HG03095 (cell line): Measurements from ENCODE around the gene KRT33B.
"Not testable (repeated sequence)": the region's sequence is repeated elsewhere in the genome, so short reads cannot be mapped to it uniquely, and the experiment has no call there.

Experiments used
- ATAC-seq: cut with Tn5 transposase; IDR thresholded peaks from one replicate; pipeline ENCODE4 v1.9.1; 2021; ENCODE audit warnings: moderate library complexity; ENCODE audit not compliant: unreplicated experiment

Gene KRT33B

GRCh38 chr17:41350381-41350878, 19.2 kb downstream of the KRT33B start, which contains the start of gene KRT33A:
TSS of gene KRT33A (minus strand) at chr17:41350828. CDS start at chr17:41350767, 61 bp downstream.
- ATAC-seq: not testable (repeated sequence)

GRCh38 chr17:41347869-41348760, 21.5 kb downstream of the KRT33B start:
- ATAC-seq: no peak

- ATAC-seq: not testable (repeated sequence)
These were observed 23.2 kb downstream of the KRT33B start for GRCh38 chr17:41346421-41346820.

- ATAC-seq: no peak
These were observed 23.6 kb downstream of the KRT33B start for GRCh38 chr17:41345992-41346391.

- no peak for ATAC-seq
These were observed 26.6 kb downstream of the KRT33B start for GRCh38 chr17:41343029-41343428.

GRCh38 chr17:41340934-41341861, 28.4 kb downstream of the KRT33B start:
- no peak for ATAC-seq

GRCh38 chr17:41340494-41340893, 29.1 kb downstream of the KRT33B start:
- ATAC-seq: no peak

- ATAC-seq: no peak
These were observed 29.9 kb downstream of the KRT33B start for GRCh38 chr17:41339571-41340172.

- no peak for ATAC-seq
These were observed 30.6 kb downstream of the KRT33B start for GRCh38 chr17:41338961-41339485.

GRCh38 chr17:41335747-41336146, 33.9 kb downstream of the KRT33B start:
- ATAC-seq: no peak

GRCh38 chr17:41334385-41335305, 35.0 kb downstream of the KRT33B start:
- ATAC-seq: no peak

- no peak for ATAC-seq
These were observed 35.8 kb downstream of the KRT33B start for GRCh38 chr17:41333836-41334235.

- ATAC-seq: no peak
These were observed 36.5 kb downstream of the KRT33B start for GRCh38 chr17:41333098-41333497.

GRCh38 chr17:41332239-41332638, 37.4 kb downstream of the KRT33B start:
- ATAC-seq: no peak

GRCh38 chr17:41331606-41332005, 38.0 kb downstream of the KRT33B start:
- no peak for ATAC-seq

- no peak for ATAC-seq
These were observed 40.2 kb downstream of the KRT33B start for GRCh38 chr17:41329279-41329948.

- ATAC-seq: no peak
These were observed 41.4 kb downstream of the KRT33B start for GRCh38 chr17:41328207-41328606.

GRCh38 chr17:41327411-41328120, 42.0 kb downstream of the KRT33B start:
- no peak for ATAC-seq
